WI38 (cell line): ENCODE measurements around the gene KRT85.

Experiments used
- H3K4me3 ChIP-seq: 2 replicates; pipeline ENCODE4 v1.5.1; 2011; ENCODE audit warnings: low read depth, mild to moderate bottlenecking, control low read depth, low read length
- TF ChIP-seq, protein P1 (sequence below): IDR thresholded peaks from 2 replicates; pipeline ENCODE4 v1.5.1; 2012; ENCODE audit warnings: low read depth, mild to moderate bottlenecking, control low read depth, low read length

Gene KRT85

DNA sequence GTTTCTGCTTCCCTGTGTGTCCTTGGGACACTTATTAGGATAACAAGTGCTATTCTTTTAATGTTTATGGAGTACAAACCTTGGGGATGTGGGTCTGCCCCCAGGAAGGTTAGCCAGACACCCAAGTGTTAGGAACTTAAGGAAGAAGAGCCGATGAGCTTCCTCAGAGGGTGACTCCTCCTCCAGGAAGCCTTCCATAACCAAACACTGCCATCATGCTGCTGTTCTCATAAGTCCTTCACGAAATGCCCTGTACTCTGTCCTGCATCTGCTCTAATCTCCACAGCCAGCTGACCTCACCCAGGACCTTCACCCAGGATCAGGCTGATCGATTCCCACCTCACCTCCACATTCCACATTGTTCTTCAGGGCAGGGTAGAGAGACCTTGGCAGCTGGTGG is 1.2 kb upstream of the KRT85 start:
- no peak overlapping the region for H3K4me3 ChIP-seq
- TF ChIP-seq, protein P1, sequence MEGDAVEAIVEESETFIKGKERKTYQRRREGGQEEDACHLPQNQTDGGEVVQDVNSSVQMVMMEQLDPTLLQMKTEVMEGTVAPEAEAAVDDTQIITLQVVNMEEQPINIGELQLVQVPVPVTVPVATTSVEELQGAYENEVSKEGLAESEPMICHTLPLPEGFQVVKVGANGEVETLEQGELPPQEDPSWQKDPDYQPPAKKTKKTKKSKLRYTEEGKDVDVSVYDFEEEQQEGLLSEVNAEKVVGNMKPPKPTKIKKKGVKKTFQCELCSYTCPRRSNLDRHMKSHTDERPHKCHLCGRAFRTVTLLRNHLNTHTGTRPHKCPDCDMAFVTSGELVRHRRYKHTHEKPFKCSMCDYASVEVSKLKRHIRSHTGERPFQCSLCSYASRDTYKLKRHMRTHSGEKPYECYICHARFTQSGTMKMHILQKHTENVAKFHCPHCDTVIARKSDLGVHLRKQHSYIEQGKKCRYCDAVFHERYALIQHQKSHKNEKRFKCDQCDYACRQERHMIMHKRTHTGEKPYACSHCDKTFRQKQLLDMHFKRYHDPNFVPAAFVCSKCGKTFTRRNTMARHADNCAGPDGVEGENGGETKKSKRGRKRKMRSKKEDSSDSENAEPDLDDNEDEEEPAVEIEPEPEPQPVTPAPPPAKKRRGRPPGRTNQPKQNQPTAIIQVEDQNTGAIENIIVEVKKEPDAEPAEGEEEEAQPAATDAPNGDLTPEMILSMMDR, result no peak

DNA sequence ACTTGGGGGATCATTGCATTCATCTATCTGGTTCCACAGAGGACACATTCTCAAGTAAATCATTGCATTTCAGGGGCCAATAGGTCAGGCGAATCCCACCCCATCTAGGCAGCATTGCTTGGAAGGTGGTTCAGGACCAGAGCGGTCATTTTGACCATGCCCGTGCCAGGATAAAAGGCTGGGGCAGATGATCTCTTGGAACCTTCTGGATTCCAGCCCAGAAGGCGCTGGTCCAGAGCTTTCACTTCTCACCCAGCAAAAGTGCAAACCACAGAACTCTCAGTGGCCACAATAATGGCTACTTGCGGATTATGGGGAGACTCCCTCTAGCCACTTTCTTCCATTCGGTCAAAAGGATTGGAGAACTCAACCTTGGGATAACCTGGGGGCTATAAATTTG is 595 bp upstream of the KRT85 start:
- no peak overlapping the region for H3K4me3 ChIP-seq
- TF ChIP-seq, protein P1, result no peak

DNA sequence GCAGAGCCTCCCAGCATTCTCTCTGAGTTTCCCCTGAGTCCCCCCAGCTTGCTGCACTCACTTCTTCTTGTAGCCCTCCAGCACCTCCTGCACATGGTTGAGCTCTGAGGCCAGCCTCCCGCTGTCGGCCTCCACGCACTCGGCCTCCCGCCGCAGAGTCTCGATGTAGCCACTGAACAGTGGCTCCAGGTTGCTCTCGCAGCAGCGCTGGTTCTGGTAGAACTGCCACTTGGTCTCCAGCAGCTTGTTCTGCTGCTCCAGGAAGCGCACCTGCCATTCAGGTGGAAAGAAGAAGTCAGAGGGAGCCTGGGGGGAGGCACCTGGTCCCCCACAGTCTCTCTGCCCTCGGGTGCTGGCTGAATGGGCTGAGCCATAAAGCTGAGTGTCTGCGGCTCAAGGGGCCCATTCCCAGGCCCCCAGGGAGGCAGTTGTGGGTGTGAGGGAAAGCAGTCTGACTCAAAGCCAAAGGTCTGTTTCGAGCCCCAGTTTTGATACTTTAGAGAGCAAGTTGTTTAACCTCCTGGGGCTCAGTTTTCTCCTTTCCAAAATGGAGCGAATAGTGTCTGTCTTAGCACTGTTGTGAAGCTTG is 2.3 kb downstream of the KRT85 start:
- H3K4me3 ChIP-seq, result no peak overlapping the region
- TF ChIP-seq, protein P1, result no peak

DNA sequence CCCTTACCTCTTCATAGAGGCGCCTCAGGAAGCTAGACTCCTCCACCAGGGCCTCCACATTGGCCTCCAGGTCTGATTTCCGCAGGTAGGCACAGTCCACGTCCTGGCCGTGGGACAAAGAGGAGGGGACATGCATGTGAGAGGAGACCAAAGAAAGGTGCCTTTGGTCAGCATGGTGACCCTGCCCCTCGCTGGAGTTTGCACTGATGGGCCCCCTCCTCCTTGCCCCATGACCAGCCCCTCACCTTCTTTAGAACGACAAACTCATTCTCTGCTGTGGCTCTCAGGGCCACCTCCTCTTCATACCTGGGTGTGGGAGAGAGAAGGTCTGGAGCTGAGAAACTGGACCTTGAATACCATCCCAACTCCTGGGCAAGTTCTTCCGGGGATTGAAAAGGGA is 3.2 kb downstream of the KRT85 start:
- no peak overlapping the region for H3K4me3 ChIP-seq
- TF ChIP-seq, protein P1, result no peak

DNA sequence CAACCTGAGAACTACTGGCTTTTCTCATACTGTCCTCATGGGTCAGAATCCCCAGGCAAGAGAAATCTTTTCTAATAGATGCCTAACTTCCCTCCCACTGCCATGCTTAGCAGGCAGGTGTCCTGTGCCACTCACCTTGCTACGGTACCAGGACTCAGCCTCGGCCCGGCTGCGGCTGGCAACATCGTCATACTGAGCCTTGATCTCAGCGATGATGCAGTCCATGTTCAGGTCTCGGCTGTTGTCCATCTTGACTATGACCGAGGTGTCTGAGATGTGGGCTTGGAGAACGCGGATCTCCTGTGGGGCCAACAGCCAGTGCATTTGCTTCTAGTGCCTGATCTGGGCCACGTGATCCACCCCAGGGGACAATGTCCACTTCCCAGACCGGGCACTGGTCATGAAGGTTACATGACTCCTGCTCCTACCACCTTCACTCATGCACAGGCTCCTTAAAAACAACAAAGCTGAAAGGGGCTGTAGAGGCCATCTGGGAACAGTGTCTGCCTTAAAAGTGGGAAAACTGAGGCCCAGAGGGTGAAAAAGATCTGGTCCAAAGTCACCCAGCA is 4.1 kb downstream of the KRT85 start:
- TF ChIP-seq, protein P1, result no peak
- H3K4me3 ChIP-seq, result no peak overlapping the region

DNA sequence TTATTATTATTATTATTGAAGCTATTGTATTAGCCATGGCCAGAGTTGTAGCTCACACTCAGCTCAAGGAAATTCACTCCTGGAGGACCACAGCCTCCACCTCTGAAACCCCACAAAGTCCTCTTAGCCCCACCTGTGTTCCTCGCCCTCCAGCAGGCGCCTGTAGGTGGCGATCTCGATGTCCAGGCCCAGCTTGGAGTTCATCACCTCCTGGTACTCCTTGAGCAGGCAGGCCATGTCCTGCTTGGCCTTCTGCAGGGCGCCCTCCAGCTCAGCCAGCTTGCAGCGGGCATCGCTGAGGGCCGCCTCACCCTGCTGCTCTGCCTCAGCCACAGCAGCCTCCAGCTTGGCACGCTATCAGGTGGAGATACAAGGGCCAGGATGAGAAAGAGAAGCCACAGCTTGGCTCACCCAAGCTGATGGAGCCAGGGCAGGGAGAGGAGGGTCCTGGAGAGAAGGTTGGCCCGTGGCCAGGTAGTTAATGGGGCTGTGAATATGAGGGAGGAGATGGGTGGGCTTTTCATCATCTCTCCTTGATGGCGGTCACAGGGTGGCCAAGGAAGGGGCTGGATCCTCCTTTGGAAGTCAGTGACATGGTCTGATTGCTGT is 5.1 kb downstream of the KRT85 start:
- no peak overlapping the region for H3K4me3 ChIP-seq
- TF ChIP-seq, protein P1, result 0 out of 2 replicates have a peak, but pooled peaks have one; percentile 7

DNA sequence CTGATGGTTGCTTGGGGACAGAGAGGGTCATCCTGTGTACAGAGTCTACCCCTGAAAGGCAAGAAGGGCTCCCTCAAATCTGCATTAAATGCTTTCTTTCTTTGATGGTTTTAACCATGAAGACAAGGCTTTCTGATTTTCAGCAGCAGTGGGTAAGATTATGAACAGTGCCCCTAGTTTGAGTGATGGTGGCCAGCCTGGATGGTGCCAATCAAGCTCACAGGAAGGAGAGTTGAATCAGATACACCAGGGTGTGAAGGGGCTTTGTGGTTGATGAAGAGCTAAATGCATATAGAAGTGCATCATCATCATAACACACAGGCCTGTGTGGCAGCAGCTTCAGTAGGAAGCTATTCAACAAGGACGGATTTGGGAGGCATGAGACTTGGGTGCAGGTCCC is 5.7 kb downstream of the KRT85 start:
- TF ChIP-seq, protein P1, result no peak
- no peak overlapping the region for H3K4me3 ChIP-seq
